HEK293 (cell line): ENCODE measurements around the gene POU2F2.

Source experiments
- CTCF ChIA-PET: fragments of 350-600 bp; formaldehyde crosslinking; extraction: SDS; loops from one replicate; lab custom pipeline; 2021; ENCODE audit warnings: antibody characterized with exemption; lab: Yijun Ruan, JAX
- POLR2A ChIA-PET: fragments of 300-600 bp; formaldehyde crosslinking; extraction: SDS; loops from one replicate; lab custom pipeline; 2020; ENCODE audit warnings: antibody characterized with exemption, inconsistent platforms; lab: Yijun Ruan, JAX
- H3K27ac ChIP-seq: fragments of 200-500 bp; sonication (Bioruptor generic); 2 replicates; pipeline ENCODE4 v1.5.1; 2014; ENCODE audit warnings: low read depth, low read length, control low read depth, inconsistent platforms; ENCODE audit errors: extremely low read depth
- H3K36me3 ChIP-seq, 2 experiments: fragments of 200-500 bp in 1 of 2; sonication (Bioruptor generic) in 1 of 2; 1 replicate in 1 of 2; 2 replicates in 1 of 2; pipeline ENCODE4 v1.5.1; 2014 to 2017; ENCODE audit warnings: inconsistent platforms in 2 of 2, low read length in 2 of 2; ENCODE audit not compliant: control insufficient read depth in 2 of 2, insufficient read depth in 1 of 2
- H3K4me1 ChIP-seq: fragments of 200-500 bp; sonication (Bioruptor generic); 2 replicates; pipeline ENCODE4 v1.5.1; 2014; ENCODE audit warnings: mild to moderate bottlenecking, low read length, inconsistent platforms; ENCODE audit not compliant: control insufficient read depth, insufficient read depth
- H3K4me3 ChIP-seq: 2 replicates; pipeline ENCODE4 v1.5.1; 2011; ENCODE audit warnings: low read depth, mild to moderate bottlenecking, control low read depth, low read length, moderate library complexity
- H3K9me3 ChIP-seq: fragments of 200-500 bp; sonication (Bioruptor generic); 2 replicates; pipeline ENCODE4 v1.5.1; 2014; ENCODE audit warnings: low read depth, low read length, inconsistent platforms; ENCODE audit not compliant: control insufficient read depth, insufficient read depth
- FEZF1 ChIP-seq: fragments of 450-650 bp; formaldehyde crosslinking; IDR thresholded peaks from 2 replicates; pipeline ENCODE4 v1.5.1; 2016; ENCODE audit warnings: missing biosample characterization, missing genetic modification characterization
- KLF1 ChIP-seq: fragments of 450-650 bp; formaldehyde crosslinking; IDR thresholded peaks from 2 replicates; pipeline ENCODE4 v1.5.1; 2016; ENCODE audit warnings: missing biosample characterization, missing genetic modification characterization
- MEIS1 ChIP-seq: sonication (generic); formaldehyde crosslinking; IDR thresholded peaks from 2 replicates; pipeline ENCODE4 v1.8.1; 2022; ENCODE audit warnings: missing genetic modification reagents, mild to moderate bottlenecking, borderline replicate concordance
- SP3 ChIP-seq: fragments of 450-650 bp; formaldehyde crosslinking; IDR thresholded peaks from 2 replicates; pipeline ENCODE4 v1.5.1; 2016; ENCODE audit warnings: missing biosample characterization, missing genetic modification characterization
- TRIM28 ChIP-seq: IDR thresholded peaks from 2 replicates; pipeline ENCODE4 v1.6.1; 2011; ENCODE audit warnings: low read length, control low read depth, borderline replicate concordance
- ZBTB48 ChIP-seq: fragments of 450-650 bp; formaldehyde crosslinking; IDR thresholded peaks from 2 replicates; pipeline ENCODE4 v1.5.1; 2016; ENCODE audit warnings: missing biosample characterization, missing genetic modification characterization
- ZNF133 ChIP-seq: fragments of 450-650 bp; formaldehyde crosslinking; IDR thresholded peaks from 2 replicates; pipeline ENCODE4 v1.5.1; 2016; ENCODE audit warnings: missing biosample characterization, missing genetic modification characterization
- ZNF174 ChIP-seq: fragments of 450-650 bp; formaldehyde crosslinking; IDR thresholded peaks from 2 replicates; pipeline ENCODE4 v1.5.0; 2017; ENCODE audit warnings: missing biosample characterization, mild to moderate bottlenecking, missing genetic modification characterization
- ZNF184 ChIP-seq: fragments of 450-650 bp; IDR thresholded peaks from 2 replicates; pipeline ENCODE4 v1.5.1; 2018; ENCODE audit warnings: missing biosample characterization, mild to moderate bottlenecking, missing genetic modification characterization
- ZNF23 ChIP-seq: fragments of 450-650 bp; formaldehyde crosslinking; IDR thresholded peaks from 2 replicates; pipeline ENCODE4 v1.5.1; 2016; ENCODE audit warnings: missing biosample characterization, missing genetic modification characterization, borderline replicate concordance
- ZNF350 ChIP-seq: fragments of 450-650 bp; formaldehyde crosslinking; IDR thresholded peaks from 2 replicates; pipeline ENCODE4 v1.5.0; 2017; ENCODE audit warnings: missing biosample characterization, mild to moderate bottlenecking, missing genetic modification characterization
- ZNF37A ChIP-seq: fragments of 450-650 bp; IDR thresholded peaks from 2 replicates; pipeline ENCODE4 v1.5.1; 2018; ENCODE audit warnings: missing biosample characterization, missing genetic modification characterization
- ZNF416 ChIP-seq: fragments of 450-650 bp; formaldehyde crosslinking; IDR thresholded peaks from 2 replicates; pipeline ENCODE4 v1.5.1; 2016; ENCODE audit warnings: missing biosample characterization, missing genetic modification characterization
- ZNF48 ChIP-seq: fragments of 450-650 bp; formaldehyde crosslinking; IDR thresholded peaks from 2 replicates; pipeline ENCODE4 v1.5.1; 2016; ENCODE audit warnings: missing biosample characterization, missing genetic modification characterization
- ZNF529 ChIP-seq: fragments of 450-650 bp; formaldehyde crosslinking; IDR thresholded peaks from 2 replicates; pipeline ENCODE4 v1.5.1; 2017; ENCODE audit warnings: missing genetic modification characterization, missing biosample characterization; ENCODE audit not compliant: insufficient replicate concordance
- ZNF548 ChIP-seq: fragments of 450-650 bp; formaldehyde crosslinking; IDR thresholded peaks from 2 replicates; pipeline ENCODE4 v1.5.1; 2016; ENCODE audit warnings: missing biosample characterization, missing genetic modification characterization
- ZNF561 ChIP-seq: fragments of 450-650 bp; IDR thresholded peaks from 2 replicates; pipeline ENCODE4 v1.5.1; 2018; ENCODE audit warnings: missing biosample characterization, missing genetic modification characterization, borderline replicate concordance
- ZNF610 ChIP-seq: fragments of 450-650 bp; formaldehyde crosslinking; IDR thresholded peaks from 2 replicates; pipeline ENCODE4 v1.5.1; 2016; ENCODE audit warnings: missing biosample characterization, missing genetic modification characterization, borderline replicate concordance
- ZNF830 ChIP-seq: fragments of 450-650 bp; IDR thresholded peaks from 2 replicates; pipeline ENCODE4 v1.5.0; 2018; ENCODE audit warnings: missing biosample characterization, missing genetic modification characterization, low read depth, mild to moderate bottlenecking, moderate library complexity
- ZSCAN16 ChIP-seq: fragments of 450-650 bp; formaldehyde crosslinking; IDR thresholded peaks from 2 replicates; pipeline ENCODE4 v1.5.1; 2016; ENCODE audit warnings: missing biosample characterization, missing genetic modification characterization
- ZSCAN30 ChIP-seq: fragments of 450-650 bp; IDR thresholded peaks from 2 replicates; pipeline ENCODE4 v1.5.1; 2018; ENCODE audit warnings: missing biosample characterization, mild to moderate bottlenecking, missing genetic modification characterization, moderate library complexity
- ZSCAN4 ChIP-seq: fragments of 450-650 bp; formaldehyde crosslinking; IDR thresholded peaks from 2 replicates; pipeline ENCODE4 v1.5.1; 2017; ENCODE audit warnings: missing biosample characterization, missing genetic modification characterization
- TF ChIP-seq, protein P1 (sequence below): fragments of 450-650 bp; formaldehyde crosslinking; IDR thresholded peaks from 2 replicates; pipeline ENCODE4 v1.5.1; 2016; ENCODE audit warnings: missing biosample characterization, missing genetic modification characterization
- TF ChIP-seq, protein P2 (sequence below): fragments of 450-650 bp; IDR thresholded peaks from 2 replicates; pipeline ENCODE4 v1.5.1; 2018; ENCODE audit warnings: missing biosample characterization, mild to moderate bottlenecking, missing genetic modification characterization
- TF ChIP-seq, protein P3 (sequence below): fragments of 450-650 bp; formaldehyde crosslinking; IDR thresholded peaks from 2 replicates; pipeline ENCODE4 v1.5.0; 2017; ENCODE audit warnings: missing biosample characterization, missing genetic modification characterization, borderline replicate concordance

Gene POU2F2

GRCh38 chr19:42057846-42058245, 74.4 kb downstream of the POU2F2 start:
- POLR2A ChIA-PET: no interaction called here
- TF ChIP-seq ZNF48 (tag by site-specific recombination) (no peak), ZNF561 (tag by site-specific recombination) (no peak), ZNF350 (no peak), ZNF23 (no peak), ZNF529 (tag by site-specific recombination) (no peak), ZNF37A (no peak), ZNF174 (tag by site-specific recombination) (no peak), MEIS1 (CRISPR knock-in tag) (no peak), ZNF416 (tag by site-specific recombination) (no peak), SP3 (no peak), ZNF830 (tag by site-specific recombination) (no peak), ZBTB48 (tag by site-specific recombination) (no peak), ZNF610 (tag by site-specific recombination) (no peak), ZNF184 (tag by site-specific recombination) (no peak), KLF1 (tag by site-specific recombination) (no peak), TRIM28 (no peak), ZNF133 (tag by site-specific recombination) (no peak)
- TF ChIP-seq, protein P1, sequence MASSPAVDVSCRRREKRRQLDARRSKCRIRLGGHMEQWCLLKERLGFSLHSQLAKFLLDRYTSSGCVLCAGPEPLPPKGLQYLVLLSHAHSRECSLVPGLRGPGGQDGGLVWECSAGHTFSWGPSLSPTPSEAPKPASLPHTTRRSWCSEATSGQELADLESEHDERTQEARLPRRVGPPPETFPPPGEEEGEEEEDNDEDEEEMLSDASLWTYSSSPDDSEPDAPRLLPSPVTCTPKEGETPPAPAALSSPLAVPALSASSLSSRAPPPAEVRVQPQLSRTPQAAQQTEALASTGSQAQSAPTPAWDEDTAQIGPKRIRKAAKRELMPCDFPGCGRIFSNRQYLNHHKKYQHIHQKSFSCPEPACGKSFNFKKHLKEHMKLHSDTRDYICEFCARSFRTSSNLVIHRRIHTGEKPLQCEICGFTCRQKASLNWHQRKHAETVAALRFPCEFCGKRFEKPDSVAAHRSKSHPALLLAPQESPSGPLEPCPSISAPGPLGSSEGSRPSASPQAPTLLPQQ (tag by site-specific recombination): no peak
- TF ChIP-seq, protein P2, sequence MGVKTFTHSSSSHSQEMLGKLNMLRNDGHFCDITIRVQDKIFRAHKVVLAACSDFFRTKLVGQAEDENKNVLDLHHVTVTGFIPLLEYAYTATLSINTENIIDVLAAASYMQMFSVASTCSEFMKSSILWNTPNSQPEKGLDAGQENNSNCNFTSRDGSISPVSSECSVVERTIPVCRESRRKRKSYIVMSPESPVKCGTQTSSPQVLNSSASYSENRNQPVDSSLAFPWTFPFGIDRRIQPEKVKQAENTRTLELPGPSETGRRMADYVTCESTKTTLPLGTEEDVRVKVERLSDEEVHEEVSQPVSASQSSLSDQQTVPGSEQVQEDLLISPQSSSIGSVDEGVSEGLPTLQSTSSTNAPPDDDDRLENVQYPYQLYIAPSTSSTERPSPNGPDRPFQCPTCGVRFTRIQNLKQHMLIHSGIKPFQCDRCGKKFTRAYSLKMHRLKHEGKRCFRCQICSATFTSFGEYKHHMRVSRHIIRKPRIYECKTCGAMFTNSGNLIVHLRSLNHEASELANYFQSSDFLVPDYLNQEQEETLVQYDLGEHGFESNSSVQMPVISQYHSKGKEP (tag by site-specific recombination): no peak
- TF ChIP-seq, protein P3, sequence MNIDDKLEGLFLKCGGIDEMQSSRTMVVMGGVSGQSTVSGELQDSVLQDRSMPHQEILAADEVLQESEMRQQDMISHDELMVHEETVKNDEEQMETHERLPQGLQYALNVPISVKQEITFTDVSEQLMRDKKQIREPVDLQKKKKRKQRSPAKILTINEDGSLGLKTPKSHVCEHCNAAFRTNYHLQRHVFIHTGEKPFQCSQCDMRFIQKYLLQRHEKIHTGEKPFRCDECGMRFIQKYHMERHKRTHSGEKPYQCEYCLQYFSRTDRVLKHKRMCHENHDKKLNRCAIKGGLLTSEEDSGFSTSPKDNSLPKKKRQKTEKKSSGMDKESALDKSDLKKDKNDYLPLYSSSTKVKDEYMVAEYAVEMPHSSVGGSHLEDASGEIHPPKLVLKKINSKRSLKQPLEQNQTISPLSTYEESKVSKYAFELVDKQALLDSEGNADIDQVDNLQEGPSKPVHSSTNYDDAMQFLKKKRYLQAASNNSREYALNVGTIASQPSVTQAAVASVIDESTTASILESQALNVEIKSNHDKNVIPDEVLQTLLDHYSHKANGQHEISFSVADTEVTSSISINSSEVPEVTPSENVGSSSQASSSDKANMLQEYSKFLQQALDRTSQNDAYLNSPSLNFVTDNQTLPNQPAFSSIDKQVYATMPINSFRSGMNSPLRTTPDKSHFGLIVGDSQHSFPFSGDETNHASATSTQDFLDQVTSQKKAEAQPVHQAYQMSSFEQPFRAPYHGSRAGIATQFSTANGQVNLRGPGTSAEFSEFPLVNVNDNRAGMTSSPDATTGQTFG (tag by site-specific recombination): no peak
- CTCF ChIA-PET: interaction anchor here (3.2 kb wide), 1 partner anchor 29 kb away, joined by 15 read pairs; no protein-coding TSS in a partner anchor
- Histone ChIP-seq H3K4me3 (no peak overlapping the region), H3K4me1 (no peaks in the 10 kb centered on the region), H3K27ac (no peak overlapping the region), H3K36me3 (no peaks in the 10 kb centered on the region), H3K9me3 (no peaks in the 10 kb centered on the region)

DNA sequence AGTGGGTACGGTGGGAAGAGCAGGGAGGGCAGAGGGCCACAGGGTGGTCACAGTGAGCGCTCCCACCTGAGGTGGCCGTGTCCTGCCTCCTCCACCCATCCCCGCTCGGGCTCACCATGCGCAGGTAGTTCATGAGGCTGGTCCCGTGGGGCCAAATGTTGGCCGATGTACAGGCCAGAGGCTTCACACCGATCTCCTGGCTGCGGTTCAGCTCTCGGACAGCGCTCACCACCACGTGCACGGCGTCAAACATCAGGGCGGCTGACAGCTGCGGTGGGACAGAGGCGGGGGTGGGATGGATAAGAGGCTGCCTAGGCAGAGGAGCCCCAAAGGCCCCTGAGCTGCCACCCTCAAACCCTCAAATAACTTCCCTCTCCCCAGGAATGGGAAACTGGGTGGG, 78.0 kb downstream of the POU2F2 start:
- no peak for TF ChIP-seq ZNF548
- no peak for TF ChIP-seq ZSCAN4 (tag by site-specific recombination)
- no peak for TF ChIP-seq ZSCAN16
- TF ChIP-seq FEZF1 (tag by site-specific recombination): no peak
- no peak for TF ChIP-seq ZSCAN30 (tag by site-specific recombination)
- ChIA-PET CTCF (interaction anchor here (1.1 to 1.3 kb wide), 2 partner anchors 19 kb away, joined by 3 to 7 read pairs; no protein-coding TSS in a partner anchor), POLR2A (no interaction called here)
- Histone ChIP-seq H3K9me3 (no peaks in the 10 kb centered on the region), H3K36me3 (no peaks in the 10 kb centered on the region), H3K4me3 (no peak overlapping the region), H3K4me1 (peaks cover 5% of the 10 kb centered on the region; the same call in 1 of the 2 replicates), H3K27ac (no peak overlapping the region)
